ENCODE data around the gene TRAP1. TPM values are rescaled to one million over a fixed set of nuclear protein-coding genes. Genes with fewer than 3 reads are reported as not detected.
A peak's percentile ranks its signal among the peaks of the same experiment; 100 is the strongest.

TRAP1 gene
- total RNA-seq, 1 donor from 2014 or later = 212 TPM

DNA sequence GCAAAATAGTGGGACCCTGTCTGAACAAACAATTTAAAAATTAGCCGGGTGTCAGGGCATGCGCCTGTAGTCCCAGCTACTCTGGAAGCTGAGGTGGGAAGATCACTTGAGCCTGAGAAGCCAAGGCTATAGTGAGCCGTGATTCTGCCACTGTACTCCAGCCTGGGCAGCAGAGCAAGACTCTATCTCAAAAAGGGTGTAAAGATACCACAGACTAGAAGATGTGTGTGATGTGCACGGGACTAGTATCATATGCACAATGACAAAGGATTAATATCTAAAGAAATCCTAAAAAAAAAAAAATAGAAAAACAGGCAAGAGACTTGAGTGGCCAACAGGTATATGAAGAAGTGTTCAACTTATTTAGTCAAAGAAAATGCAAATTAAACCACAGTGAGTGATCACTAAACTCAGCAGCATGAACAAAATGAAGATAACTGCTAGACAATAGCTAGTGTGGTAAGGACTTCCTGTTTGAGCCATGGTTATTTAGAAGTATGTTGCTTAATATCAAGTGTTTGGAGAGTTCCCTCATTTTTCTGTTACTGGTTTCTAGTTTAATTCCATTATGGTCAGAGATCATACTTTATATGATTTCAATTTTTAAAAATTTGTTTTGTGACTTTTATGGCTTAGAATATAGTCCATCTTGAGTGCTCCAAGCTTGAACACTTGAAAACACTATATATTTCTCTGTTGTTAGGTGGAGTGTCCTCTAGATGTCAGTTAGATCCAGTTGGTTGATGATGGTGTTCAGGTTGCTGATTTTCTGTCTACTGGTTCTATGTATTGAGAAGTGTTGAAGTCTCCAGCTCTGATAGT, 91.2 kb downstream of the TRAP1 start:
- H3K36me3 Mint-ChIP-seq (ENCODE audit: insufficient read depth) = no peaks in the 10 kb centered on the region
- H3K27ac Mint-ChIP-seq = no peak overlapping the region
- no peak overlapping the region for H3K4me3 Mint-ChIP-seq (ENCODE audit: low read depth)
- DNase-seq (ENCODE audit: low spot score, unreplicated experiment) = no peak
- TF ChIP-seq, protein P1, sequence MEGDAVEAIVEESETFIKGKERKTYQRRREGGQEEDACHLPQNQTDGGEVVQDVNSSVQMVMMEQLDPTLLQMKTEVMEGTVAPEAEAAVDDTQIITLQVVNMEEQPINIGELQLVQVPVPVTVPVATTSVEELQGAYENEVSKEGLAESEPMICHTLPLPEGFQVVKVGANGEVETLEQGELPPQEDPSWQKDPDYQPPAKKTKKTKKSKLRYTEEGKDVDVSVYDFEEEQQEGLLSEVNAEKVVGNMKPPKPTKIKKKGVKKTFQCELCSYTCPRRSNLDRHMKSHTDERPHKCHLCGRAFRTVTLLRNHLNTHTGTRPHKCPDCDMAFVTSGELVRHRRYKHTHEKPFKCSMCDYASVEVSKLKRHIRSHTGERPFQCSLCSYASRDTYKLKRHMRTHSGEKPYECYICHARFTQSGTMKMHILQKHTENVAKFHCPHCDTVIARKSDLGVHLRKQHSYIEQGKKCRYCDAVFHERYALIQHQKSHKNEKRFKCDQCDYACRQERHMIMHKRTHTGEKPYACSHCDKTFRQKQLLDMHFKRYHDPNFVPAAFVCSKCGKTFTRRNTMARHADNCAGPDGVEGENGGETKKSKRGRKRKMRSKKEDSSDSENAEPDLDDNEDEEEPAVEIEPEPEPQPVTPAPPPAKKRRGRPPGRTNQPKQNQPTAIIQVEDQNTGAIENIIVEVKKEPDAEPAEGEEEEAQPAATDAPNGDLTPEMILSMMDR (IDR thresholded peaks at IDR 0.05; ENCODE audit: unreplicated experiment) = no peak
- peaks cover 12% of the 10 kb centered on the region for H3K4me1 Mint-ChIP-seq (ENCODE audit: low read depth)
- H3K9me3 Mint-ChIP-seq (ENCODE audit: low read depth) = no peaks in the 10 kb centered on the region
- no peaks in the 10 kb centered on the region for H3K27me3 Mint-ChIP-seq

- Mint-ChIP-seq H3K4me1 (ENCODE audit: low read depth) (peaks cover 12% of the 10 kb centered on the region), H3K9me3 (ENCODE audit: low read depth) (no peaks in the 10 kb centered on the region), H3K27ac (no peak overlapping the region), H3K27me3 (no peaks in the 10 kb centered on the region), H3K36me3 (ENCODE audit: insufficient read depth) (no peaks in the 10 kb centered on the region), H3K4me3 (ENCODE audit: low read depth) (no peak overlapping the region)
- DNase-seq (ENCODE audit: low spot score, unreplicated experiment) = no peak
- TF ChIP-seq, protein P1 (IDR thresholded peaks at IDR 0.05; ENCODE audit: unreplicated experiment) = no peak
These were observed 92.0 kb downstream of the TRAP1 start for GRCh38 chr16:3625331-3625730.

DNA sequence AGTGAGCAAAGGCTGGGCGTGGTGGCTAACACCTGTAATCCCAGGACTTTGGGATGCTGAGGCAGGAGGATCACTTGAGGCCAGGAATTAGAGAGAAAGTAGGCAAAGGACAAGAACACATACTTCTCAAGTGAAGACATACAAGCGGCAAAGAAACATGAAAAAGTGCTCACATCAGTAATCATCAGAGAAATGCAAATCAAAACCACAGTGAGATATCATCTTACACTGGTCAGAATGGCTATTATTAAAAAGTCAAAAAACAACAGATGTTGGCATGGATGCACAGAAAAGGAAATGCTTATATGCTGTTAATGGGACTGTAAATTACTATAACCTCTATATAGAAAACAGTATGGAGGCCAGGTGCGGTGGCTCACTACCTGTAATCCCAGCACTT, 93.7 kb downstream of the TRAP1 start:
- H3K4me3 Mint-ChIP-seq (ENCODE audit: low read depth) = no peak overlapping the region
- no peaks in the 10 kb centered on the region for H3K36me3 Mint-ChIP-seq (ENCODE audit: insufficient read depth)
- no peaks in the 10 kb centered on the region for H3K9me3 Mint-ChIP-seq (ENCODE audit: low read depth)
- H3K4me1 Mint-ChIP-seq (ENCODE audit: low read depth) = peaks cover 12% of the 10 kb centered on the region
- DNase-seq (ENCODE audit: low spot score, unreplicated experiment) = no peak
- no peak overlapping the region for H3K27ac Mint-ChIP-seq
- no peaks in the 10 kb centered on the region for H3K27me3 Mint-ChIP-seq
- TF ChIP-seq, protein P1 (IDR thresholded peaks at IDR 0.05; ENCODE audit: unreplicated experiment) = no peak

- Mint-ChIP-seq H3K27ac (no peak overlapping the region), H3K4me1 (ENCODE audit: low read depth) (peaks cover 15% of the 10 kb centered on the region), H3K27me3 (no peaks in the 10 kb centered on the region), H3K4me3 (ENCODE audit: low read depth) (no peak overlapping the region), H3K9me3 (ENCODE audit: low read depth) (no peaks in the 10 kb centered on the region), H3K36me3 (ENCODE audit: insufficient read depth) (peaks cover 8% of the 10 kb centered on the region)
- TF ChIP-seq, protein P1 (IDR thresholded peaks at IDR 0.05; ENCODE audit: unreplicated experiment) = no peak
- DNase-seq (ENCODE audit: low spot score, unreplicated experiment) = no peak
These were observed 98.6 kb downstream of the TRAP1 start for GRCh38 chr16:3618769-3619141.

- Mint-ChIP-seq H3K27ac (peak overlapping the region; percentile 73), H3K9me3 (ENCODE audit: low read depth) (no peaks in the 10 kb centered on the region)
- TF ChIP-seq, protein P1 (IDR thresholded peaks at IDR 0.05; ENCODE audit: unreplicated experiment) = no peak
These were observed 104.5 kb downstream of the TRAP1 start for GRCh38 chr16:3612510-3613466.

More at GRCh38 chr16:3612510-3613466, 104.5 kb downstream of the TRAP1 start:
- no peaks in the 10 kb centered on the region for H3K27me3 Mint-ChIP-seq
- H3K36me3 Mint-ChIP-seq (ENCODE audit: insufficient read depth) = peaks cover 9% of the 10 kb centered on the region
- DNase-seq (ENCODE audit: low spot score, unreplicated experiment) = no peak
- H3K4me1 Mint-ChIP-seq (ENCODE audit: low read depth) = peaks cover 27% of the 10 kb centered on the region
- H3K4me3 Mint-ChIP-seq (ENCODE audit: low read depth) = peak overlapping the region; percentile 100
